GM12892 (cell line): ENCODE measurements around the gene C11orf21.

Source experiments
- POLR2A ChIP-seq: IDR thresholded peaks from 2 replicates; pipeline ENCODE4 v1.6.1; 2011; ENCODE audit warnings: low read depth, low read length, control low read depth
- POLR2AphosphoS5 ChIP-seq: IDR thresholded peaks from 2 replicates; pipeline ENCODE4 v1.6.1; 2011; ENCODE audit warnings: low read depth, low read length, control low read depth

DNA sequence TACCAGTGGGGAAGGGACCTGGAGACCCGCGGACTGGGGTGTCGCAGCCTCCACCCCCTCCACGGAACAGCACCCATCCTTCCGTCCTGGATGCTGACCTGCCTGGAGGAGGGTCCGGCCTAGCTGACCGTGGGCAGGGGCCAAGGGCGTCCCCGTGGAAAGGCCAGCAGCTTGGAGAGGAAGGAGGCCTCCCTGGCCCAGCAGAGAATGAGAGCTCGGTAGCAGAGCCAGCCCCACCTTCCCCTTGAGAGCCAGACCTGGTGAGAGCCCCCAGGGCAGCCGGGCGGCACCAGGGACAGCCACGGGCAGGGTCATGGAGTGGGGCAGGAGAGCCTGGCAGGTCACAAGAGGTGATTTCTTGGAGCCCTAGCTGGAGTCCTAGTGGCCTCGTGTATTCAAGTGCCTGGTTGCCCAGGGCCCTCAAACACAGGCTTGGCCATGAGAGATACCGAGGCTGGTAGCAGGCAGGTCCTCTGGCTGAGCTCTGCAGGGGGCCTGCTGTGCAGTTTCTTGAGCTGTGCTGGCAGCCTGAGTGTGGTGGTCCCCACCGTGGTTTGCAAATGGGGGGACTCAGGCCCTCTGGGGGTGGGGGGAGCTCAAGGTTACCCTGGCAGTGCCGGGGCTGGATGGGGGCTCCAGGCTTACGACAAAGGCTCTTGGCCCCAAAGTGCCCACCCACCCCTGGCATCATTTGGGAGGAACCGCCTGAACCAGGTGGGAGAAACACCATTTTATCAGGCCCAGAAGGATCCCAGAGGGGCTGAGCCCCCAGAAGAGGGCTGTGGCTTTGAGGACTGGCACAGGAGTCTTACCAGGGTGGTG is 7.7 kb upstream of the C11orf21 start:
- TF ChIP-seq POLR2A (no peak), POLR2AphosphoS5 (no peak)
